K562 (cell line): ENCODE results near the gene LRRC71. TPM values are rescaled to one million over a fixed set of nuclear protein-coding genes. Genes with fewer than 3 reads are reported as not detected.
A peak's percentile ranks its signal among the peaks of the same experiment; 100 is the strongest.

Experiments
- BRCA1 ChIP-seq, 2 experiments: fragments of 450-650 bp in 1 of 2; sonication (generic) in 1 of 2; formaldehyde crosslinking in 1 of 2; IDR thresholded peaks; 2 replicates each; pipeline versions ENCODE4 v1.5.0 to v1.6.1; 2017 to 2020; ENCODE audit warnings: mild to moderate bottlenecking in 1 of 2, missing genetic modification reagents in 1 of 2
- CREB1 ChIP-seq, 2 experiments: sonication (generic) in 1 of 2; formaldehyde crosslinking in 1 of 2; IDR thresholded peaks; 2 replicates each; pipeline versions ENCODE4 v1.6.1 to v1.8.0; 2012 to 2022; ENCODE audit warnings: inconsistent platforms in 1 of 2, mild to moderate bottlenecking in 1 of 2, missing genetic modification reagents in 1 of 2, moderate library complexity in 1 of 2
- CREM ChIP-seq: IDR thresholded peaks from 2 replicates; pipeline ENCODE4 v1.6.1; 2014; ENCODE audit warnings: antibody characterized with exemption, low read depth
- ELF4 ChIP-seq: fragments of 450-650 bp; formaldehyde crosslinking; IDR thresholded peaks from 2 replicates; pipeline ENCODE4 v1.4.0; 2022; ENCODE audit warnings: missing genetic modification characterization
- FOXA1 ChIP-seq: fragments of 450-650 bp; IDR thresholded peaks from 2 replicates; pipeline ENCODE4 v1.6.1; 2016; ENCODE audit warnings: mild to moderate bottlenecking, borderline replicate concordance
- HOXB6 ChIP-seq: fragments of 250-450 bp; sonication (Bioruptor Pico); IDR thresholded peaks from 2 replicates; pipeline ENCODE4 v1.5.1; 2022; ENCODE audit warnings: mild to moderate bottlenecking, borderline replicate concordance
- LARP7 ChIP-seq: fragments of 450-650 bp; IDR thresholded peaks from 2 replicates; pipeline ENCODE4 v1.6.1; 2016
- MCM5 ChIP-seq: fragments of 450-650 bp; IDR thresholded peaks from 2 replicates; pipeline ENCODE4 v1.6.1; 2016; ENCODE audit warnings: low read depth
- NCOA4 ChIP-seq: fragments of 450-650 bp; IDR thresholded peaks from 2 replicates; pipeline ENCODE4 v1.6.1; 2018; ENCODE audit warnings: mild to moderate bottlenecking; ENCODE audit not compliant: partially characterized antibody
- NR2C2 ChIP-seq, 2 experiments: fragments of 200-800 bp in 1 of 2; sonication (Bioruptor generic) in 1 of 2; sonication (generic) in 1 of 2; formaldehyde crosslinking in 1 of 2; IDR thresholded peaks; 2 replicates each; pipeline versions ENCODE4 v1.6.1 to v1.8.0; 2016 to 2022; ENCODE audit warnings: mild to moderate bottlenecking in 1 of 2, missing compliant biosample characterization in 1 of 2, missing genetic modification characterization in 1 of 2, missing genetic modification reagents in 1 of 2
- PCBP1 ChIP-seq: fragments of 200-400 bp; formaldehyde crosslinking; IDR thresholded peaks from 2 replicates; pipeline ENCODE4 v1.6.1; 2018; ENCODE audit warnings: mild to moderate bottlenecking, low read depth, low read length; ENCODE audit not compliant: poor library complexity, severe bottlenecking
- RBM22 ChIP-seq: fragments of 200-400 bp; formaldehyde crosslinking; IDR thresholded peaks from 2 replicates; pipeline ENCODE4 v1.6.1; 2018; ENCODE audit warnings: low read length, low read depth; ENCODE audit not compliant: poor library complexity, severe bottlenecking
- SMAD1 ChIP-seq: fragments of 150-350 bp; IDR thresholded peaks from 2 replicates; pipeline ENCODE4 v1.6.1; 2014; ENCODE audit warnings: low read length, low read depth; ENCODE audit not compliant: partially characterized antibody
- ZNF12 ChIP-seq: sonication (generic); formaldehyde crosslinking; IDR thresholded peaks from 2 replicates; pipeline ENCODE4 v1.4.0; 2020; ENCODE audit warnings: mild to moderate bottlenecking, missing genetic modification reagents
- ZNF133 ChIP-seq: fragments of 250-450 bp; sonication (Bioruptor Pico); IDR thresholded peaks from 2 replicates; pipeline ENCODE4 v1.4.0; 2020; ENCODE audit warnings: mild to moderate bottlenecking
- ZNF354B ChIP-seq: fragments of 250-450 bp; sonication (Bioruptor Pico); IDR thresholded peaks from 2 replicates; pipeline ENCODE4 v1.4.0; 2020
- ZNF717 ChIP-seq: fragments of 250-450 bp; sonication (Bioruptor Pico); IDR thresholded peaks from 2 replicates; pipeline ENCODE4 v1.5.0; 2021
- polyA plus RNA-seq, 8 experiments: library from polyadenylated mRNA; depleted of rRNA in 4 of 8; stranded (reverse) in 5 of 8; unstranded in 3 of 8; fragments of >200 nt; fragmentation: Nextera tagmentation in 2 of 8; fragmentation: Illumina TruSeq in 1 of 8; extraction: Ambion mirVana in 2 of 8; extraction: Trizol in 1 of 8; gene quantifications; 2 replicates each; pipeline versions ENCODE4 v1.2.1 to v1.2.3, GENCODE V29; 2011 to 2014; ENCODE audit warnings: inconsistent platforms in 1 of 8, missing spikeins in 1 of 8
- total RNA-seq, 7 experiments: library from RNA; depleted of rRNA in 6 of 7; stranded (reverse); fragments of >200 nt in 6 of 7; fragmentation: Illumina TruSeq in 2 of 7; extraction: Trizol in 2 of 7; gene quantifications; 2 replicates each; pipeline versions ENCODE4 v1.2.1 to v1.2.3, GENCODE V29; 2011 to 2021; ENCODE audit warnings: low replicate concordance in 1 of 7
- TF ChIP-seq, protein P1 (sequence below), 2 experiments: fragments of 450-650 bp in 1 of 2; sonication (generic) in 1 of 2; formaldehyde crosslinking; conservative IDR thresholded peaks; 2 replicates each; pipeline versions ENCODE4 v1.4.0 to v1.8.1; 2020 to 2022; ENCODE audit warnings: mild to moderate bottlenecking in 1 of 2, missing genetic modification reagents in 1 of 2
- TF ChIP-seq, protein P2 (sequence below): sonication (generic); formaldehyde crosslinking; IDR thresholded peaks from 2 replicates; pipeline ENCODE4 v1.8.0; 2022; ENCODE audit warnings: missing genetic modification reagents, mild to moderate bottlenecking, moderate library complexity, borderline replicate concordance
- TF ChIP-seq, protein P3 (sequence below), 2 experiments: fragments of 150-350 bp in 1 of 2; IDR thresholded peaks; 2 replicates each; pipeline ENCODE4 v1.6.1; 2012 to 2016; ENCODE audit warnings: low read depth in 2 of 2, low read length in 2 of 2, mild to moderate bottlenecking in 1 of 2, moderate library complexity in 1 of 2
- TF ChIP-seq, protein P4 (sequence below): sonication (generic); formaldehyde crosslinking; IDR thresholded peaks from 2 replicates; pipeline ENCODE4 v1.9.0; 2022; ENCODE audit warnings: mild to moderate bottlenecking, missing genetic modification reagents
- TF ChIP-seq, protein P5 (sequence below): fragments of 250-450 bp; sonication (Bioruptor Pico); IDR thresholded peaks from 2 replicates; pipeline ENCODE4 v1.4.0; 2020; ENCODE audit warnings: mild to moderate bottlenecking

The LRRC71 gene
- total and polyA plus RNA-seq, 9 of the 15 experiments (the other 6 are each of a cell fraction or from before 2014, with no cell fraction given), result 0.06 to 1.2 (median 0.51) TPM; not detected in 1

DNA sequence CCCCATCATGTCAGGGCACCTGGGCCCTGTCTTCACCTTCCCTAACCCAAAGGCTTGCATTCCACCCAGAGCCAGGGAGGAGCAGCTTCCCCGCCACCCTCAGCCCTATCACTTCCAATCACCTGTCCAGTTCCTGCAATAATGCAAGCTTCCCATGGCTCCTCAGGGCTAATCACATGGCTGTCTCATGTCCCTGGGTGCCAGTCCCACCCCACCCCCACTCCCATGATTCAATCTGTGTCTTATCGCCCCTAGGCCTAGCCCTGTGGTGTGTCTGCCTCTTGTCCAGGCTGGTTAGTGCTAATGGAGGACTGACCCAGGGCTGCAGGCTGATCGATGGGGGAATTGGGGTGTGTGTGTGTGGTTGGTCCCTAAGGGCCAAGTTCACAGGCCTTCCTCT lies 37.9 kb upstream of the LRRC71 start (continued):
- TF ChIP-seq, protein P1, sequence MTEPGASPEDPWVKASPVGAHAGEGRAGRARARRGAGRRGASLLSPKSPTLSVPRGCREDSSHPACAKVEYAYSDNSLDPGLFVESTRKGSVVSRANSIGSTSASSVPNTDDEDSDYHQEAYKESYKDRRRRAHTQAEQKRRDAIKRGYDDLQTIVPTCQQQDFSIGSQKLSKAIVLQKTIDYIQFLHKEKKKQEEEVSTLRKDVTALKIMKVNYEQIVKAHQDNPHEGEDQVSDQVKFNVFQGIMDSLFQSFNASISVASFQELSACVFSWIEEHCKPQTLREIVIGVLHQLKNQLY (CRISPR knock-in tag; conservative IDR thresholded peaks at IDR 0.05), result no peak
- no peak for TF ChIP-seq ZNF12 (CRISPR knock-in tag)
- TF ChIP-seq HOXB6, result no peak
- no peak for TF ChIP-seq CREM
- TF ChIP-seq, protein P2, sequence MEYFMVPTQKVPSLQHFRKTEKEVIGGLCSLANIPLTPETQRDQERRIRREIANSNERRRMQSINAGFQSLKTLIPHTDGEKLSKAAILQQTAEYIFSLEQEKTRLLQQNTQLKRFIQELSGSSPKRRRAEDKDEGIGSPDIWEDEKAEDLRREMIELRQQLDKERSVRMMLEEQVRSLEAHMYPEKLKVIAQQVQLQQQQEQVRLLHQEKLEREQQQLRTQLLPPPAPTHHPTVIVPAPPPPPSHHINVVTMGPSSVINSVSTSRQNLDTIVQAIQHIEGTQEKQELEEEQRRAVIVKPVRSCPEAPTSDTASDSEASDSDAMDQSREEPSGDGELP, result peak; percentile 59; the same call in 1 of the 2 replicates
- no peak for TF ChIP-seq ZNF354B (CRISPR knock-in tag)
- no peak for TF ChIP-seq ZNF133 (CRISPR knock-in tag)
- no peak for TF ChIP-seq ZNF717 (CRISPR knock-in tag)
- TF ChIP-seq NR2C2 (CRISPR knock-in tag; IDR thresholded peaks at IDR 0.05), result 0 out of 2 replicates have a peak, but pooled peaks have one; percentile 1
- TF ChIP-seq NR2C2 (tag; IDR thresholded peaks at IDR 0.05), result no peak
- no peak for TF ChIP-seq NCOA4
- TF ChIP-seq MCM5, result no peak
- TF ChIP-seq, protein P3, sequence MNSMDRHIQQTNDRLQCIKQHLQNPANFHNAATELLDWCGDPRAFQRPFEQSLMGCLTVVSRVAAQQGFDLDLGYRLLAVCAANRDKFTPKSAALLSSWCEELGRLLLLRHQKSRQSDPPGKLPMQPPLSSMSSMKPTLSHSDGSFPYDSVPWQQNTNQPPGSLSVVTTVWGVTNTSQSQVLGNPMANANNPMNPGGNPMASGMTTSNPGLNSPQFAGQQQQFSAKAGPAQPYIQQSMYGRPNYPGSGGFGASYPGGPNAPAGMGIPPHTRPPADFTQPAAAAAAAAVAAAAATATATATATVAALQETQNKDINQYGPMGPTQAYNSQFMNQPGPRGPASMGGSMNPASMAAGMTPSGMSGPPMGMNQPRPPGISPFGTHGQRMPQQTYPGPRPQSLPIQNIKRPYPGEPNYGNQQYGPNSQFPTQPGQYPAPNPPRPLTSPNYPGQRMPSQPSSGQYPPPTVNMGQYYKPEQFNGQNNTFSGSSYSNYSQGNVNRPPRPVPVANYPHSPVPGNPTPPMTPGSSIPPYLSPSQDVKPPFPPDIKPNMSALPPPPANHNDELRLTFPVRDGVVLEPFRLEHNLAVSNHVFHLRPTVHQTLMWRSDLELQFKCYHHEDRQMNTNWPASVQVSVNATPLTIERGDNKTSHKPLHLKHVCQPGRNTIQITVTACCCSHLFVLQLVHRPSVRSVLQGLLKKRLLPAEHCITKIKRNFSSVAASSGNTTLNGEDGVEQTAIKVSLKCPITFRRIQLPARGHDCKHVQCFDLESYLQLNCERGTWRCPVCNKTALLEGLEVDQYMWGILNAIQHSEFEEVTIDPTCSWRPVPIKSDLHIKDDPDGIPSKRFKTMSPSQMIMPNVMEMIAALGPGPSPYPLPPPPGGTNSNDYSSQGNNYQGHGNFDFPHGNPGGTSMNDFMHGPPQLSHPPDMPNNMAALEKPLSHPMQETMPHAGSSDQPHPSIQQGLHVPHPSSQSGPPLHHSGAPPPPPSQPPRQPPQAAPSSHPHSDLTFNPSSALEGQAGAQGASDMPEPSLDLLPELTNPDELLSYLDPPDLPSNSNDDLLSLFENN (IDR thresholded peaks at IDR 0.05; ENCODE audit: low read depth in 2 of 2, low read length in 2 of 2), result no peak
- TF ChIP-seq SMAD1, result no peak
- TF ChIP-seq RBM22, result no peak
- TF ChIP-seq LARP7, result no peak
- TF ChIP-seq BRCA1 (IDR thresholded peaks at IDR 0.05), result no peak
- TF ChIP-seq BRCA1 (CRISPR knock-in tag; IDR thresholded peaks at IDR 0.05), result no peak
- no peak for TF ChIP-seq PCBP1
- no peak for TF ChIP-seq ELF4
- TF ChIP-seq, protein P4, sequence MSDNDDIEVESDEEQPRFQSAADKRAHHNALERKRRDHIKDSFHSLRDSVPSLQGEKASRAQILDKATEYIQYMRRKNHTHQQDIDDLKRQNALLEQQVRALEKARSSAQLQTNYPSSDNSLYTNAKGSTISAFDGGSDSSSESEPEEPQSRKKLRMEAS (CRISPR knock-in tag), result no peak
- TF ChIP-seq, protein P5, sequence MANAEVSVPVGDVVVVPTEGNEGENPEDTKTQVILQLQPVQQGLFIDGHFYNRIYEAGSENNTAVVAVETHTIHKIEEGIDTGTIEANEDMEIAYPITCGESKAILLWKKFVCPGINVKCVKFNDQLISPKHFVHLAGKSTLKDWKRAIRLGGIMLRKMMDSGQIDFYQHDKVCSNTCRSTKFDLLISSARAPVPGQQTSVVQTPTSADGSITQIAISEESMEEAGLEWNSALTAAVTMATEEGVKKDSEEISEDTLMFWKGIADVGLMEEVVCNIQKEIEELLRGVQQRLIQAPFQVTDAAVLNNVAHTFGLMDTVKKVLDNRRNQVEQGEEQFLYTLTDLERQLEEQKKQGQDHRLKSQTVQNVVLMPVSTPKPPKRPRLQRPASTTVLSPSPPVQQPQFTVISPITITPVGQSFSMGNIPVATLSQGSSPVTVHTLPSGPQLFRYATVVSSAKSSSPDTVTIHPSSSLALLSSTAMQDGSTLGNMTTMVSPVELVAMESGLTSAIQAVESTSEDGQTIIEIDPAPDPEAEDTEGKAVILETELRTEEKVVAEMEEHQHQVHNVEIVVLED (CRISPR knock-in tag), result peak; percentile 23; the same call in 1 of the 2 replicates
- no peak for TF ChIP-seq CREB1 (IDR thresholded peaks at IDR 0.05)
- TF ChIP-seq CREB1 (CRISPR knock-in tag; IDR thresholded peaks at IDR 0.05), result no peak
- no peak for TF ChIP-seq FOXA1
